T-cell (primary cell): ENCODE data around the gene APC. TPM values are rescaled to one million over a fixed set of nuclear protein-coding genes. Genes with fewer than 3 reads are reported as not detected.

Experiments used
- ATAC-seq, 4 experiments: fragments of 200-7000 bp in 3 of 4; fragments of 150-1000 bp in 1 of 4; cut with Tn5 transposase; replicated peaks in 1 of 4; 1 replicate in 3 of 4; 2 replicates in 1 of 4; pipeline ENCODE4 v1.10.0; 2021; ENCODE audit warnings: moderate library complexity in 3 of 4, mild to moderate bottlenecking in 2 of 4, moderate number of reproducible peaks in 1 of 4
- CTCF ChIA-PET, 2 donors: fragments of 300-600 bp; sonication (Branson Sonifier 250); formaldehyde crosslinking; loops; one replicate each; lab custom pipeline; 2022; ENCODE audit warnings: antibody characterized with exemption in 2 of 2; lab: Charles Lee
- POLR2A ChIA-PET, 2 donors: fragments of 300-600 bp; sonication (Branson Sonifier 250); formaldehyde crosslinking; loops; one replicate each; lab custom pipeline; 2022; ENCODE audit warnings: antibody characterized with exemption in 2 of 2; lab: Charles Lee
- DNase-seq, 35 experiments: peaks; one replicate each; pipeline versions ENCODE4 v3.0.0 to v3.0.0-alpha.2; 2013 to 2023
- H3K27ac ChIP-seq: one replicate; pipeline ENCODE4 v1.5.1; 2013; ENCODE audit warnings: low read length
- H3K27me3 ChIP-seq, 2 experiments: replicated peaks in 1 of 2; 1 replicate in 1 of 2; 2 replicates in 1 of 2; pipeline versions ENCODE4 v1.6.1 to v1.7.0; 2013; ENCODE audit warnings: low read length in 1 of 2, mixed read lengths in 1 of 2; ENCODE audit not compliant: control insufficient read depth in 2 of 2, insufficient read depth in 2 of 2; ENCODE audit errors: extremely low read depth in 1 of 2
- H3K36me3 ChIP-seq, 2 donors: 1 replicate in 1 of 2; 2 replicates in 1 of 2; pipeline versions ENCODE4 v1.6.1 to v1.7.0; 2013; ENCODE audit warnings: low read length in 1 of 2; ENCODE audit not compliant: control insufficient read depth in 2 of 2, insufficient read depth in 1 of 2; ENCODE audit errors: extremely low read depth in 1 of 2
- H3K4me1 ChIP-seq, 2 experiments: 1 replicate in 1 of 2; 2 replicates in 1 of 2; pipeline versions ENCODE4 v1.6.1 to v1.7.0; 2013; ENCODE audit warnings: low read length in 2 of 2, mixed read lengths in 1 of 2; ENCODE audit not compliant: insufficient read depth in 2 of 2, control insufficient read depth in 1 of 2; ENCODE audit errors: extremely low read depth in 1 of 2
- H3K4me3 ChIP-seq, 2 donors: 1 replicate in 1 of 2; 2 replicates in 1 of 2; pipeline versions ENCODE4 v1.5.1 to v1.7.0; 2013; ENCODE audit warnings: mild to moderate bottlenecking in 2 of 2, low read length in 1 of 2, moderate library complexity in 1 of 2; ENCODE audit not compliant: control insufficient read depth in 1 of 2; ENCODE audit errors: extremely low read depth in 1 of 2
- H3K9me3 ChIP-seq: 2 replicates; pipeline ENCODE4 v1.7.0; 2013
- H3K27ac Mint-ChIP-seq, 2 donors: one replicate each; pipeline ENCODE4 v1.8.0; 2020 to 2021; ENCODE audit warnings: mild to moderate bottlenecking in 2 of 2, mixed read lengths in 2 of 2
- H3K27me3 Mint-ChIP-seq, 2 donors: one replicate each; pipeline ENCODE4 v1.8.0; 2021 to 2022; ENCODE audit warnings: mixed read lengths in 2 of 2
- H3K36me3 Mint-ChIP-seq: one replicate; pipeline ENCODE4 v1.8.0; 2021; ENCODE audit warnings: mixed read lengths
- H3K4me1 Mint-ChIP-seq, 3 donors: one replicate each; pipeline ENCODE4 v1.8.0; 2020 to 2022; ENCODE audit warnings: mixed read lengths in 3 of 3, mild to moderate bottlenecking in 1 of 3
- H3K4me3 Mint-ChIP-seq, 3 donors: one replicate each; pipeline ENCODE4 v1.8.0; 2020 to 2022; ENCODE audit warnings: mild to moderate bottlenecking in 3 of 3, mixed read lengths in 3 of 3, moderate library complexity in 3 of 3
- H3K9me3 Mint-ChIP-seq, 3 donors: one replicate each; pipeline ENCODE4 v1.8.0; 2020 to 2022; ENCODE audit warnings: mixed read lengths in 3 of 3
- WGBS: methylation state at CpG from one replicate; pipeline ENCODE4 v1.1.5; 2013; ENCODE audit warnings: missing lambda C conversion rate; ENCODE audit not compliant: insufficient coverage; 5-methylcytosine and 5-hydroxymethylcytosine counted together
- total RNA-seq, 35 experiments: library from RNA in 6 of 35; stranded (reverse) in 6 of 35; fragments of 120-200 nt in 1 of 35; gene quantifications; one replicate each; pipeline versions ENCODE4 v1.2.1 to v1.2.4 and lab custom pipeline; 2013 to 2026

Gene APC
- total RNA-seq, 5 donors from 2014 or later (not counting 1 experiment from before 2014, with no cell fraction given): 33.0 to 45.0 (median 39.7) TPM

- DNase-seq (no peak), ATAC-seq (no peak)
- Histone ChIP-seq H3K4me3 (no peak overlapping the region), H3K27ac (no peak overlapping the region), H3K9me3 (no peaks in the 10 kb centered on the region), H3K36me3 (peaks cover 0 to 41% of the 10 kb centered on the region in 2 donors), H3K27me3 (no peaks in the 10 kb centered on the region), H3K4me1 (peaks cover 17 to 28% of the 10 kb centered on the region in 2 experiments)
- ChIA-PET CTCF (interaction anchor here in 1 of 2 donors (0.6 kb wide), 1 partner anchor 12 kb away, joined by 3 read pairs; no protein-coding TSS in a partner anchor), POLR2A (no interaction called here)
- H3K27ac Mint-ChIP-seq: peak overlapping the region; percentile 44 to 49
- H3K4me3 Mint-ChIP-seq: peak overlapping the region; percentile 95 to 98 (median 97)
- peaks cover 34% of the 10 kb centered on the region for H3K36me3 Mint-ChIP-seq
- H3K4me1 Mint-ChIP-seq: peaks cover 36 to 52% (median 51%) of the 10 kb centered on the region in 3 donors
- H3K27me3 Mint-ChIP-seq: no peaks in the 10 kb centered on the region
- 80% methylated on average over 1 of the region's 4 CpGs for WGBS
- H3K9me3 Mint-ChIP-seq: no peaks in the 10 kb centered on the region
These were observed 125.9 kb downstream of the APC start for GRCh38 chr5:112863549-112863948.

GRCh38 chr5:112865128-112865527, 127.4 kb downstream of the APC start:
- peaks cover 0 to 45% of the 10 kb centered on the region in 2 donors for H3K36me3 ChIP-seq
- no peaks in the 10 kb centered on the region for H3K9me3 ChIP-seq
- WGBS: no CpG with 5 or more reads among the region's 3 CpGs
- H3K4me3 ChIP-seq: no peak overlapping the region
- DNase-seq: no peak
- peaks cover 48 to 67% (median 64%) of the 10 kb centered on the region in 3 donors for H3K4me1 Mint-ChIP-seq
- ChIA-PET CTCF (interaction anchor here (0.6 to 0.8 kb wide), 5 partner anchors 11 to 111 kb away, joined by 3 to 7 read pairs (median 3); partner anchors contain the start of gene DCP2 (in 1 of the 2)), POLR2A (interaction anchor here (0.7 kb wide), 3 partner anchors 151 to 158 kb away, joined by 3 to 5 read pairs (median 4); no protein-coding TSS in a partner anchor)
- no peak overlapping the region for H3K4me3 Mint-ChIP-seq
- H3K27me3 Mint-ChIP-seq: no peaks in the 10 kb centered on the region
- no peak overlapping the region for H3K27ac ChIP-seq
- no peak overlapping the region for H3K27ac Mint-ChIP-seq
- peaks cover 44% of the 10 kb centered on the region for H3K36me3 Mint-ChIP-seq
- no peaks in the 10 kb centered on the region for H3K27me3 ChIP-seq
- H3K9me3 Mint-ChIP-seq: no peaks in the 10 kb centered on the region
- no peak for ATAC-seq
- H3K4me1 ChIP-seq: peaks cover 21 to 30% of the 10 kb centered on the region in 2 experiments

- 83% methylated on average over 1 of the region's 2 CpGs for WGBS
- POLR2A ChIA-PET: no interaction called here
- peaks cover 40 to 64% (median 61%) of the 10 kb centered on the region in 3 donors for H3K4me1 Mint-ChIP-seq
These were observed 129.1 kb downstream of the APC start for GRCh38 chr5:112866739-112867138.

GRCh38 chr5:112867411-112867810, 129.7 kb downstream of the APC start:
- Histone ChIP-seq H3K27ac (no peak overlapping the region), H3K36me3 (peaks cover 0 to 53% of the 10 kb centered on the region in 2 donors), H3K27me3 (no peaks in the 10 kb centered on the region), H3K4me1 (peaks cover 13 to 14% of the 10 kb centered on the region in 2 experiments), H3K4me3 (no peak overlapping the region), H3K9me3 (no peaks in the 10 kb centered on the region)
- WGBS: 100% methylated on average over 1 of the region's 5 CpGs
- H3K27ac Mint-ChIP-seq: peak overlapping the region; percentile 10 to 62
- H3K27me3 Mint-ChIP-seq: no peaks in the 10 kb centered on the region
- H3K36me3 Mint-ChIP-seq: peaks cover 49% of the 10 kb centered on the region
- CTCF ChIA-PET: interaction anchor here (0.5 to 1.8 kb wide), 4 partner anchors 17 to 745 kb away, joined by 3 to 4 read pairs (median 3); no protein-coding TSS in a partner anchor
- H3K4me1 Mint-ChIP-seq: peaks cover 33 to 59% (median 57%) of the 10 kb centered on the region in 3 donors
- POLR2A ChIA-PET: interaction anchor here in 1 of 2 donors (1.4 kb wide), 1 partner anchor 11 kb away, joined by 4 read pairs; no protein-coding TSS in a partner anchor
- H3K9me3 Mint-ChIP-seq: no peaks in the 10 kb centered on the region
- DNase-seq (no peak), ATAC-seq (no peak)
- peak overlapping the region in 1 of 3 donors; percentile 32 for H3K4me3 Mint-ChIP-seq

More at GRCh38 chr5:112866739-112867138, 129.1 kb downstream of the APC start:
- H3K27ac Mint-ChIP-seq: peak overlapping the region; percentile 10 to 62
- H3K36me3 Mint-ChIP-seq: peaks cover 49% of the 10 kb centered on the region
- Histone ChIP-seq H3K4me1 (peaks cover 18 to 20% of the 10 kb centered on the region in 2 experiments), H3K4me3 (no peak overlapping the region), H3K9me3 (no peaks in the 10 kb centered on the region), H3K36me3 (peaks cover 0 to 53% of the 10 kb centered on the region in 2 donors), H3K27me3 (no peaks in the 10 kb centered on the region), H3K27ac (no peak overlapping the region)
- no peaks in the 10 kb centered on the region for H3K27me3 Mint-ChIP-seq
- H3K9me3 Mint-ChIP-seq: no peaks in the 10 kb centered on the region
- ATAC-seq (no peak), DNase-seq (no peak)
- CTCF ChIA-PET: interaction anchor here (0.7 to 1.8 kb wide), 3 partner anchors 12 to 56 kb away, joined by 3 to 4 read pairs (median 3); no protein-coding TSS in a partner anchor
- H3K4me3 Mint-ChIP-seq: no peak overlapping the region

GRCh38 chr5:112869948-112870347, 132.3 kb downstream of the APC start:
- H3K4me3 ChIP-seq: no peak overlapping the region
- no peaks in the 10 kb centered on the region for H3K9me3 ChIP-seq
- H3K36me3 ChIP-seq: peaks cover 0 to 37% of the 10 kb centered on the region in 2 donors
- 63% methylated on average over 2 of the region's 3 CpGs for WGBS
- Mint-ChIP-seq H3K27ac (peak overlapping the region; percentile 64 to 89), H3K4me1 (peaks cover 25 to 55% (median 53%) of the 10 kb centered on the region in 3 donors), H3K27me3 (no peaks in the 10 kb centered on the region), H3K36me3 (peaks cover 39% of the 10 kb centered on the region), H3K9me3 (no peaks in the 10 kb centered on the region), H3K4me3 (no peak overlapping the region)
- no peaks in the 10 kb centered on the region for H3K27me3 ChIP-seq
- CTCF ChIA-PET: interaction anchor here in 1 of 2 donors (0.7 kb wide), 1 partner anchor 1417 kb away, joined by 3 read pairs; no protein-coding TSS in a partner anchor
- DNase-seq: peak in 1 of 35 experiments; percentile 21
- ATAC-seq: peak in 3 of 4 experiments; percentile 60 to 81 (median 77)
- no peak overlapping the region for H3K27ac ChIP-seq
- POLR2A ChIA-PET: interaction anchor here in 1 of 2 donors (0.6 kb wide), 1 partner anchor 9 kb away, joined by 4 read pairs; the partner anchor contains the start of gene SRP19
- H3K4me1 ChIP-seq: peaks cover 5 to 12% of the 10 kb centered on the region in 2 experiments

- CTCF ChIA-PET: no interaction called here
- no peak overlapping the region for H3K4me3 Mint-ChIP-seq
- WGBS: no CpG with 5 or more reads among the region's 3 CpGs
- Histone ChIP-seq H3K9me3 (no peaks in the 10 kb centered on the region), H3K27me3 (no peaks in the 10 kb centered on the region), H3K27ac (no peak overlapping the region), H3K36me3 (peaks cover 0 to 30% of the 10 kb centered on the region in 2 donors), H3K4me1 (peaks cover 5 to 12% of the 10 kb centered on the region in 2 experiments), H3K4me3 (no peak overlapping the region)
- DNase-seq (no peak), ATAC-seq (no peak)
- no peaks in the 10 kb centered on the region for H3K27me3 Mint-ChIP-seq
- peaks cover 39% of the 10 kb centered on the region for H3K36me3 Mint-ChIP-seq
- no peaks in the 10 kb centered on the region for H3K9me3 Mint-ChIP-seq
- H3K27ac Mint-ChIP-seq: peak overlapping the region; percentile 61 to 64
- H3K4me1 Mint-ChIP-seq: peaks cover 25 to 55% (median 51%) of the 10 kb centered on the region in 3 donors
- POLR2A ChIA-PET: no interaction called here
These were observed 133.3 kb downstream of the APC start for GRCh38 chr5:112870966-112871365.
